GM12801 (cell line): ENCODE results near the gene ZFP30.

ENCODE experiments used
- CTCF ChIP-seq: IDR thresholded peaks from one replicate; pipeline ENCODE4 v1.5.1; 2011; ENCODE audit warnings: control low read depth; ENCODE audit not compliant: insufficient read length; ENCODE audit errors: extremely low read depth

The ZFP30 gene

DNA sequence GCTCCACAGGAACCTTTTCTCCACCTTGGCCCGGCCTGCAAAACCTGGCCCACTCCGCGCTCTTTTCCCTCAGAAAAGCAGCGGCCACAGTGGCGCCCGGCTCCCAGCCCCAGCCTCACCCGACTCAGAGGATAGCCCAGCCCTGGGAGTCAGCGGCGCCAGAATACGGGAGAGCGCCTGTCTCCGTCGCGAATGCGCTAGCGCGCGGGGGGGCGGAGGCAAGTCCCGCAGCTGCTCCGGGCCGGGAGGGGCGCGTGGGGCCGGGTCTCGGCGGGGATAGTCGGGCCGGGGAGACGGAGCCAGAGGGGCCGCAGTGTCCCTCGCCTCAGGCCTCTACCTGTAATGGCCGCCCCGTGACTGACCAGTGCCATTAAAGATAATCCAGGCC is at the start of gene ZFP30:
Gene ZFP30 (minus strand): TSS at position 165 of the 388 bp plus-strand sequence. CDS start 7,643 bp downstream, outside the sequence.
- no peak for TF ChIP-seq CTCF

- no peak for TF ChIP-seq CTCF
Measured at GRCh38 chr19:37699057-37699456, 43.8 kb upstream of the ZFP30 start.

- no peak for TF ChIP-seq CTCF
Measured at GRCh38 chr19:37698216-37698615, 43.0 kb upstream of the ZFP30 start.

- no peak for TF ChIP-seq CTCF
Measured at GRCh38 chr19:37695144-37695899, 40.1 kb upstream of the ZFP30 start.

GRCh38 chr19:37692956-37693620 is 37.8 kb upstream of the ZFP30 start:
- TF ChIP-seq CTCF = no peak

GRCh38 chr19:37691881-37692504 is 36.7 kb upstream of the ZFP30 start:
- no peak for TF ChIP-seq CTCF

- TF ChIP-seq CTCF = no peak
Measured at GRCh38 chr19:37683520-37683919, 28.3 kb upstream of the ZFP30 start.
